ENCODE data around the gene MAPK4.

MAPK4 gene

GRCh38 chr18:50624981-50625380 lies 65.1 kb downstream of the MAPK4 start:
- no peak for TF ChIP-seq CTCF (IDR thresholded peaks at IDR 0.05)

GRCh38 chr18:50626317-50626716 lies 66.4 kb downstream of the MAPK4 start:
- no peak for TF ChIP-seq CTCF (IDR thresholded peaks at IDR 0.05)

GRCh38 chr18:50627594-50628532 lies 68.0 kb downstream of the MAPK4 start:
- no peak for TF ChIP-seq CTCF (IDR thresholded peaks at IDR 0.05)

- no peak for TF ChIP-seq CTCF (IDR thresholded peaks at IDR 0.05)
Observed at GRCh38 chr18:50628533-50628905, 68.6 kb downstream of the MAPK4 start.

GRCh38 chr18:50629148-50629631 lies 69.3 kb downstream of the MAPK4 start:
- TF ChIP-seq CTCF (IDR thresholded peaks at IDR 0.05): no peak

GRCh38 chr18:50630895-50631294 lies 71.0 kb downstream of the MAPK4 start:
- no peak for TF ChIP-seq CTCF (IDR thresholded peaks at IDR 0.05)

- no peak for TF ChIP-seq CTCF (IDR thresholded peaks at IDR 0.05)
Observed at GRCh38 chr18:50632895-50633515, 73.1 kb downstream of the MAPK4 start.

All from LNCAP (cell line).